SK-N-SH (cell line): ENCODE results near the gene LDLR.

Source experiments
- CHD2 ChIP-seq: fragments of 150-350 bp; IDR thresholded peaks from 2 replicates; pipeline ENCODE4 v1.6.1; 2018; ENCODE audit warnings: low read length; ENCODE audit not compliant: partially characterized antibody
- CTCF ChIP-seq: fragments of 200-600 bp; sonication (generic); IDR thresholded peaks from 2 replicates; pipeline ENCODE4 v1.6.1; 2017; ENCODE audit warnings: antibody characterized with exemption, mild to moderate bottlenecking, moderate library complexity
- ELF1 ChIP-seq: IDR thresholded peaks from 2 replicates; pipeline ENCODE4 v1.4.0; 2012
- EP300 ChIP-seq, 2 experiments: IDR thresholded peaks; 2 replicates each; pipeline versions ENCODE4 v1.4.0 to v1.6.1; 2012; ENCODE audit warnings: borderline replicate concordance in 1 of 2, low read depth in 1 of 2, low read length in 1 of 2
- JUND ChIP-seq: IDR thresholded peaks from 2 replicates; pipeline ENCODE4 v1.4.0; 2012
- MXI1 ChIP-seq: IDR thresholded peaks from 2 replicates; pipeline ENCODE4 v1.6.1; 2012; ENCODE audit warnings: mild to moderate bottlenecking, low read depth, low read length, improper control_type of control experiment
- PBX3 ChIP-seq: IDR thresholded peaks from 2 replicates; pipeline ENCODE4; 2012
- RCOR1 ChIP-seq: fragments of 150-350 bp; IDR thresholded peaks from 2 replicates; pipeline ENCODE4 v1.6.1; 2017; ENCODE audit warnings: antibody characterized with exemption, low read length
- SMC3 ChIP-seq: IDR thresholded peaks from 2 replicates; pipeline ENCODE4 v1.6.1; 2012; ENCODE audit warnings: low read depth, low read length, improper control_type of control experiment
- TAF1 ChIP-seq: IDR thresholded peaks from 2 replicates; pipeline ENCODE4 v1.6.1; 2012; ENCODE audit warnings: low read depth, mild to moderate bottlenecking, low read length, moderate library complexity, borderline replicate concordance
- TCF12 ChIP-seq: IDR thresholded peaks from 2 replicates; pipeline ENCODE4 v1.4.0; 2012
- USF2 ChIP-seq: fragments of 150-350 bp; IDR thresholded peaks from 2 replicates; pipeline ENCODE4 v1.6.1; 2017; ENCODE audit warnings: antibody characterized with exemption, low read length, low read depth, borderline replicate concordance
- YY1 ChIP-seq: IDR thresholded peaks from 2 replicates; pipeline ENCODE4 v1.4.0; 2012; ENCODE audit warnings: low read depth, mild to moderate bottlenecking

- no peak for TF ChIP-seq CTCF
- TF ChIP-seq TAF1 = peak; percentile 39
- no peak for TF ChIP-seq JUND
- no peak for TF ChIP-seq TCF12
- TF ChIP-seq USF2 = no peak
- peak; percentile 33 for TF ChIP-seq PBX3
- TF ChIP-seq SMC3 = no peak
- TF ChIP-seq ELF1 = no peak
- 0 out of 4 replicates have a peak, but pooled peaks of 1 of the 2 experiments have one; percentile 25 for TF ChIP-seq EP300 (IDR thresholded peaks at IDR 0.05; ENCODE audit: borderline replicate concordance in 1 of 2, low read depth in 1 of 2, low read length in 1 of 2)
- TF ChIP-seq RCOR1 = no peak
- no peak for TF ChIP-seq YY1
- TF ChIP-seq CHD2 = peak; percentile 71
- peak; percentile 84 for TF ChIP-seq MXI1
Measured at GRCh38 chr19:11089254-11090013, at the start of gene LDLR.
